K562 (cell line): ENCODE data around the gene CPLANE2.

Experiments used
- ELF4 ChIP-seq: fragments of 450-650 bp; formaldehyde crosslinking; IDR thresholded peaks from 2 replicates; pipeline ENCODE4 v1.4.0; 2022; ENCODE audit warnings: missing genetic modification characterization
- ELK3 ChIP-seq: fragments of 450-650 bp; formaldehyde crosslinking; IDR thresholded peaks from 2 replicates; pipeline ENCODE4 v1.4.0; 2020; ENCODE audit warnings: mild to moderate bottlenecking
- JUN ChIP-seq, 2 experiments: sonication (generic) in 1 of 2; formaldehyde crosslinking in 1 of 2; IDR thresholded peaks; 2 replicates each; pipeline versions ENCODE4 v1.6.1 to v1.8.0; 2012 to 2022; ENCODE audit warnings: borderline replicate concordance in 2 of 2, mild to moderate bottlenecking in 2 of 2, improper control_type of control experiment in 1 of 2, low read depth in 1 of 2, low read length in 1 of 2, missing genetic modification reagents in 1 of 2
- MCM2 ChIP-seq: fragments of 450-650 bp; IDR thresholded peaks from 2 replicates; pipeline ENCODE4 v1.6.1; 2017; ENCODE audit warnings: low read depth, mild to moderate bottlenecking
- MLX ChIP-seq, 2 experiments: fragments of 450-650 bp in 1 of 2; sonication (generic) in 1 of 2; formaldehyde crosslinking; conservative IDR thresholded peaks; 2 replicates each; pipeline versions ENCODE4 v1.4.0 to v1.8.1; 2020 to 2022; ENCODE audit warnings: mild to moderate bottlenecking in 1 of 2, missing genetic modification reagents in 1 of 2
- NR2F6 ChIP-seq: fragments of 450-650 bp; formaldehyde crosslinking; IDR thresholded peaks from 2 replicates; pipeline ENCODE4 v1.4.0; 2020; ENCODE audit warnings: mild to moderate bottlenecking
- PTBP1 ChIP-seq: fragments of 200-400 bp; formaldehyde crosslinking; IDR thresholded peaks from 2 replicates; pipeline ENCODE4 v1.6.1; 2017; ENCODE audit warnings: low read depth, low read length
- SIN3B ChIP-seq: fragments of 450-650 bp; IDR thresholded peaks from 2 replicates; pipeline ENCODE4 v1.6.1; 2017; ENCODE audit warnings: low read depth, mild to moderate bottlenecking, moderate library complexity
- SMARCC2 ChIP-seq: fragments of 450-650 bp; IDR thresholded peaks from 2 replicates; pipeline ENCODE4 v1.6.1; 2017; ENCODE audit warnings: antibody characterized with exemption, moderate library complexity, mild to moderate bottlenecking, low read depth
- ZBTB33 ChIP-seq: sonication (generic); formaldehyde crosslinking; IDR thresholded peaks from 2 replicates; pipeline ENCODE4 v1.8.1; 2023; ENCODE audit warnings: mild to moderate bottlenecking, missing genetic modification reagents

- TF ChIP-seq JUN (IDR thresholded peaks at IDR 0.05; ENCODE audit: borderline replicate concordance, low read depth, low read length) = no peak
- no peak for TF ChIP-seq JUN (CRISPR knock-in tag; IDR thresholded peaks at IDR 0.05; ENCODE audit: borderline replicate concordance)
- no peak for TF ChIP-seq MCM2
- no peak for TF ChIP-seq ELF4 (CRISPR knock-in tag)
- no peak for TF ChIP-seq NR2F6 (CRISPR knock-in tag)
- no peak for TF ChIP-seq SMARCC2
- no peak for TF ChIP-seq SIN3B
- no peak for TF ChIP-seq MLX (CRISPR knock-in tag; conservative IDR thresholded peaks at IDR 0.05)
- TF ChIP-seq ZBTB33 = no peak
- no peak for TF ChIP-seq ELK3 (CRISPR knock-in tag)
- no peak for TF ChIP-seq PTBP1
These were observed 14.4 kb upstream of the CPLANE2 start for GRCh38 chr1:16251381-16251780.
